Upper lobe of left lung (tissue), 4 donors: ENCODE measurements around the gene CRTC3.

Source experiments
- CTCF ChIP-seq, 6 experiments: fragments of 450-650 bp in 4 of 6; fragments of 200-600 bp in 2 of 6; sonication (generic) in 2 of 6; IDR thresholded peaks; one replicate each; pipeline ENCODE4 v1.5.1; 2016 to 2019; ENCODE audit warnings: antibody characterized with exemption in 6 of 6
- EP300 ChIP-seq, 4 donors: sonication (generic); formaldehyde crosslinking; IDR thresholded peaks; one replicate each; pipeline ENCODE4 v1.5.1; 2017; ENCODE audit warnings: antibody characterized with exemption in 4 of 4, control low read depth in 2 of 4
- POLR2A ChIP-seq, 4 donors: fragments of 450-650 bp; IDR thresholded peaks; one replicate each; pipeline ENCODE4 v1.5.1; 2016 to 2017; ENCODE audit warnings: antibody characterized with exemption in 4 of 4, mild to moderate bottlenecking in 2 of 4

GRCh38 chr15:90580946-90581345 lies 51.2 kb downstream of the CRTC3 start:
- TF ChIP-seq CTCF (IDR thresholded peaks at IDR 0.05) (no peak), EP300 (IDR thresholded peaks at IDR 0.05) (no peak), POLR2A (IDR thresholded peaks at IDR 0.05) (no peak)
